H9 (cell line): ENCODE measurements around the gene TTC39B. TPM values are rescaled to one million over a fixed set of nuclear protein-coding genes. Genes with fewer than 3 reads are reported as not detected.

ENCODE experiments used
- DNase-seq: peaks from one replicate; pipeline ENCODE4 v3.0.0-alpha.2; 2017
- H2AFZ ChIP-seq: one replicate; pipeline ENCODE4 v1.6.1; 2013; ENCODE audit warnings: mild to moderate bottlenecking, low read length, control low read depth, moderate library complexity
- H2AK5ac ChIP-seq: 2 replicates; pipeline ENCODE4 v1.6.1; 2013; ENCODE audit warnings: low read length, control low read depth, mixed read lengths; ENCODE audit not compliant: insufficient read length
- H2BK120ac ChIP-seq: one replicate; pipeline ENCODE4 v1.6.1; 2013; ENCODE audit warnings: low read depth, mild to moderate bottlenecking, low read length, control low read depth, inconsistent platforms; ENCODE audit not compliant: poor library complexity, severe bottlenecking
- H2BK12ac ChIP-seq: 2 replicates; pipeline ENCODE4 v1.6.1; 2013; ENCODE audit warnings: low read length, control low read depth, mixed read lengths, low read depth; ENCODE audit not compliant: insufficient read length
- H2BK15ac ChIP-seq: 2 replicates; pipeline ENCODE4 v1.6.1; 2013; ENCODE audit warnings: low read depth, low read length, control low read depth
- H2BK20ac ChIP-seq: one replicate; pipeline ENCODE4 v1.6.1; 2013; ENCODE audit warnings: low read depth, mild to moderate bottlenecking, low read length, control low read depth, inconsistent platforms; ENCODE audit not compliant: poor library complexity, severe bottlenecking
- H2BK5ac ChIP-seq: 2 replicates; pipeline ENCODE4 v1.6.1; 2013; ENCODE audit warnings: low read length, control low read depth, mixed read lengths; ENCODE audit not compliant: insufficient read length
- H3K14ac ChIP-seq: 2 replicates; pipeline ENCODE4 v1.6.1; 2013; ENCODE audit warnings: low read length, control low read depth; ENCODE audit not compliant: insufficient read depth
- H3K18ac ChIP-seq: 2 replicates; pipeline ENCODE4 v1.6.1; 2013; ENCODE audit warnings: low read depth, mild to moderate bottlenecking, mixed read lengths, low read length, control low read depth; ENCODE audit not compliant: insufficient read length
- H3K23ac ChIP-seq: 2 replicates; pipeline ENCODE4 v1.6.1; 2013; ENCODE audit warnings: low read length, control low read depth, mixed read lengths, low read depth; ENCODE audit not compliant: insufficient read length
- H3K23me2 ChIP-seq: 2 replicates; pipeline ENCODE4 v1.6.1; 2013; ENCODE audit warnings: low read depth, mild to moderate bottlenecking, mixed read lengths, low read length, control low read depth; ENCODE audit not compliant: insufficient read length, poor library complexity, severe bottlenecking
- H3K27ac ChIP-seq: 2 replicates; pipeline ENCODE4 v1.5.1; 2013; ENCODE audit warnings: low read length, control low read depth, mixed read lengths, low read depth; ENCODE audit not compliant: insufficient read length
- H3K27me3 ChIP-seq: 2 replicates; pipeline ENCODE4 v1.6.1; 2013; ENCODE audit warnings: low read length, control low read depth, inconsistent platforms; ENCODE audit not compliant: insufficient read depth
- H3K4ac ChIP-seq: 2 replicates; pipeline ENCODE4 v1.6.1; 2013; ENCODE audit warnings: low read depth, mild to moderate bottlenecking, control low read depth, inconsistent platforms, low read length, moderate library complexity
- H3K4me1 ChIP-seq: 2 replicates; pipeline ENCODE4 v1.6.1; 2013; ENCODE audit warnings: low read length, control low read depth, inconsistent platforms; ENCODE audit not compliant: insufficient read depth
- H3K4me2 ChIP-seq: 2 replicates; pipeline ENCODE4 v1.6.1; 2013; ENCODE audit warnings: low read length, control low read depth, mixed read lengths; ENCODE audit not compliant: insufficient read length, insufficient read depth
- H3K56ac ChIP-seq: 2 replicates; pipeline ENCODE4 v1.6.1; 2013; ENCODE audit warnings: low read depth, mild to moderate bottlenecking, mixed read lengths, low read length, control low read depth; ENCODE audit not compliant: insufficient read length
- H3K79me1 ChIP-seq: 2 replicates; pipeline ENCODE4 v1.6.1; 2013; ENCODE audit warnings: low read depth, mild to moderate bottlenecking, moderate library complexity, low read length, control low read depth, inconsistent platforms; ENCODE audit not compliant: insufficient read depth, poor library complexity, severe bottlenecking
- H3K79me2 ChIP-seq: 2 replicates; pipeline ENCODE4 v1.6.1; 2013; ENCODE audit warnings: low read length, control low read depth, inconsistent platforms; ENCODE audit not compliant: insufficient read depth
- H3K9ac ChIP-seq: 2 replicates; pipeline ENCODE4 v1.6.1; 2013; ENCODE audit warnings: low read length, control low read depth, mixed read lengths; ENCODE audit not compliant: insufficient read length; ENCODE audit errors: extremely low read depth
- H3K9me3 ChIP-seq: one replicate; pipeline ENCODE4 v1.6.1; 2013; ENCODE audit warnings: low read depth, low read length, inconsistent platforms; ENCODE audit not compliant: control insufficient read depth
- H3T11ph ChIP-seq: one replicate; pipeline ENCODE4 v1.6.1; 2013; ENCODE audit warnings: mild to moderate bottlenecking, low read length, control low read depth, inconsistent platforms
- H4K20me1 ChIP-seq: one replicate; pipeline ENCODE4 v1.6.1; 2013; ENCODE audit not compliant: control insufficient read depth, insufficient read length, insufficient read depth
- H4K5ac ChIP-seq: 2 replicates; pipeline ENCODE4 v1.6.1; 2013; ENCODE audit warnings: low read depth, mild to moderate bottlenecking, mixed read lengths, low read length, control low read depth; ENCODE audit not compliant: insufficient read length
- H4K8ac ChIP-seq: replicated peaks from 2 replicates; pipeline ENCODE4 v1.6.1; 2013; ENCODE audit warnings: low read length, control low read depth, mixed read lengths, low read depth; ENCODE audit not compliant: insufficient read length
- H4K91ac ChIP-seq: 2 replicates; pipeline ENCODE4 v1.6.1; 2013; ENCODE audit warnings: low read depth, mild to moderate bottlenecking, moderate library complexity, mixed read lengths, low read length, control low read depth; ENCODE audit not compliant: insufficient read length
- H3K27ac Mint-ChIP-seq, 3 experiments: 2 replicates in 2 of 3; 3 replicates in 1 of 3; pipeline ENCODE4 v1.8.0; 2020 to 2021; ENCODE audit warnings: mixed read lengths in 3 of 3, mild to moderate bottlenecking in 1 of 3, moderate library complexity in 1 of 3
- H3K27me3 Mint-ChIP-seq: 2 replicates; pipeline ENCODE4 v1.8.0; 2021; ENCODE audit warnings: low read depth, mild to moderate bottlenecking, moderate library complexity, mixed read lengths
- H3K36me3 Mint-ChIP-seq, 3 experiments: 2 replicates in 2 of 3; 3 replicates in 1 of 3; pipeline ENCODE4 v1.8.0; 2020 to 2021; ENCODE audit warnings: low read depth in 3 of 3, mixed read lengths in 3 of 3; ENCODE audit not compliant: insufficient read depth in 1 of 3
- H3K4me1 Mint-ChIP-seq, 2 experiments: 2 replicates each; pipeline ENCODE4 v1.8.0; 2020; ENCODE audit warnings: mixed read lengths in 2 of 2
- H3K4me3 Mint-ChIP-seq, 2 experiments: 2 replicates in 1 of 2; 3 replicates in 1 of 2; pipeline ENCODE4 v1.8.0; 2020 to 2021; ENCODE audit warnings: mild to moderate bottlenecking in 2 of 2, mixed read lengths in 2 of 2, moderate library complexity in 1 of 2
- H3K9me3 Mint-ChIP-seq, 2 experiments: 2 replicates in 1 of 2; 3 replicates in 1 of 2; pipeline ENCODE4 v1.8.0; 2020; ENCODE audit warnings: mild to moderate bottlenecking in 2 of 2, mixed read lengths in 2 of 2, moderate library complexity in 1 of 2
- CTCF ChIP-seq: fragments of 200-600 bp; sonication (generic); conservative IDR thresholded peaks from 3 replicates; pipeline ENCODE4 v1.8.0; 2021; ENCODE audit warnings: antibody characterized with exemption, mild to moderate bottlenecking
- WGBS: extraction: QIAGEN DNeasy Blood & Tissue Kit; methylation state at CpG from one replicate; pipeline ENCODE4 v1.1.7; 2013; ENCODE audit warnings: missing lambda C conversion rate, low lambda C conversion rate, mixed read lengths; ENCODE audit not compliant: insufficient read length; ENCODE audit errors: extremely low coverage; 5-methylcytosine and 5-hydroxymethylcytosine counted together
- total RNA-seq: library from RNA; stranded (reverse); gene quantifications from 2 replicates; pipeline ENCODE4 v1.2.1, GENCODE V29; 2021

Gene TTC39B
- total RNA-seq, 1 experiment from 2014 or later, result 8.2 TPM

- Histone ChIP-seq H3K14ac (no peak overlapping the region), H3K79me1 (no peaks in the 10 kb centered on the region), H2BK5ac (no peak overlapping the region), H3K79me2 (no peaks in the 10 kb centered on the region), H4K91ac (no peak overlapping the region), H3K18ac (no peak overlapping the region), H2BK120ac (no peak overlapping the region), H2BK12ac (no peak overlapping the region), H3K27ac (no peak overlapping the region), H4K20me1 (no peaks in the 10 kb centered on the region), H2BK15ac (no peak overlapping the region), H2AFZ (no peak overlapping the region), H3K56ac (no peak overlapping the region), H3K4ac (no peak overlapping the region), H3K27me3 (no peaks in the 10 kb centered on the region), H3K23ac (no peak overlapping the region), H3T11ph (no peak overlapping the region), H2AK5ac (no peak overlapping the region), H2BK20ac (no peak overlapping the region), H4K8ac (no peak overlapping the region), H3K4me2 (no peak overlapping the region), H3K9me3 (no peaks in the 10 kb centered on the region), H3K9ac (no peak overlapping the region), H3K4me1 (no peaks in the 10 kb centered on the region; the same call in 1 of the 2 replicates), H4K5ac (no peak overlapping the region), H3K23me2 (no peaks in the 10 kb centered on the region)
- peaks cover 0 to 3% of the 10 kb centered on the region in 2 experiments; a peak in 1 of 5 replicates for H3K9me3 Mint-ChIP-seq
- H3K36me3 Mint-ChIP-seq, result peaks cover 2 to 5% (median 4%) of the 10 kb centered on the region in 3 experiments; a peak in 2 of 7 replicates
- H3K27me3 Mint-ChIP-seq, result no peaks in the 10 kb centered on the region
- no peak overlapping the region for H3K4me3 Mint-ChIP-seq
- no peak for TF ChIP-seq CTCF
- no peak for DNase-seq
- WGBS, result no CpG with 5 or more reads among the region's 1 CpG
- H3K4me1 Mint-ChIP-seq, result peaks cover 26 to 28% of the 10 kb centered on the region in 2 experiments
- no peak overlapping the region for H3K27ac Mint-ChIP-seq
These were observed 53.8 kb downstream of the TTC39B start for GRCh38 chr9:15253197-15253596.
